LNCaP clone FGC (cell line): ENCODE results near the gene SMARCA4.

ENCODE experiments used
- DNase-seq: peaks from one replicate; pipeline ENCODE4 v3.0.0-alpha.2; 2011; ENCODE audit warnings: low read depth
- H3K4me3 ChIP-seq: 2 replicates; pipeline ENCODE4 v1.5.1; 2011; ENCODE audit warnings: mild to moderate bottlenecking, low read depth, low read length, control low read depth
- TF ChIP-seq, protein P1 (sequence below): IDR thresholded peaks from 2 replicates; pipeline ENCODE4 v1.5.1; 2012; ENCODE audit warnings: mild to moderate bottlenecking; ENCODE audit not compliant: control insufficient read depth, insufficient read depth; ENCODE audit errors: extremely low read depth

The SMARCA4 gene

DNA sequence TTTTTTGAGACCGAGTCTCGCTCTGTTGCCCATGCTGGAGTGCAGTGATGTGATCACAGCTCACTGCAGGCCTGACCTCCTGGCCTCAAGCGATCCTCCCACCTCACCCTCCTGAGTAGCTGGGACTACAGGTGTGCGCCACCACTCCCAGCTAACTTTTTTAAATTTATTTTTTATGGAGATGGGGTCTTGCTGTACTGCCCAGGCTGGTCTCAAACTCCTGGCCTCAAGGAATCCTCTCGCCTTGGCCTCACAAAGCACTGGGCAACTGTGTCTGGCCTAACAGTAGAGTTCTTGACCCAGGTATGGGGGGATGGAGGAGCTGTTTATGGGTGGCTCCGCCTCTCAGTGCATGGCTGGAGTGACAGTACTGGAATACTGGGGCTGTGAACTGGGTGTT is 59.6 kb downstream of the SMARCA4 start:
- DNase-seq: no peak
- TF ChIP-seq, protein P1, sequence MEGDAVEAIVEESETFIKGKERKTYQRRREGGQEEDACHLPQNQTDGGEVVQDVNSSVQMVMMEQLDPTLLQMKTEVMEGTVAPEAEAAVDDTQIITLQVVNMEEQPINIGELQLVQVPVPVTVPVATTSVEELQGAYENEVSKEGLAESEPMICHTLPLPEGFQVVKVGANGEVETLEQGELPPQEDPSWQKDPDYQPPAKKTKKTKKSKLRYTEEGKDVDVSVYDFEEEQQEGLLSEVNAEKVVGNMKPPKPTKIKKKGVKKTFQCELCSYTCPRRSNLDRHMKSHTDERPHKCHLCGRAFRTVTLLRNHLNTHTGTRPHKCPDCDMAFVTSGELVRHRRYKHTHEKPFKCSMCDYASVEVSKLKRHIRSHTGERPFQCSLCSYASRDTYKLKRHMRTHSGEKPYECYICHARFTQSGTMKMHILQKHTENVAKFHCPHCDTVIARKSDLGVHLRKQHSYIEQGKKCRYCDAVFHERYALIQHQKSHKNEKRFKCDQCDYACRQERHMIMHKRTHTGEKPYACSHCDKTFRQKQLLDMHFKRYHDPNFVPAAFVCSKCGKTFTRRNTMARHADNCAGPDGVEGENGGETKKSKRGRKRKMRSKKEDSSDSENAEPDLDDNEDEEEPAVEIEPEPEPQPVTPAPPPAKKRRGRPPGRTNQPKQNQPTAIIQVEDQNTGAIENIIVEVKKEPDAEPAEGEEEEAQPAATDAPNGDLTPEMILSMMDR: no peak
- H3K4me3 ChIP-seq: no peak overlapping the region

DNA sequence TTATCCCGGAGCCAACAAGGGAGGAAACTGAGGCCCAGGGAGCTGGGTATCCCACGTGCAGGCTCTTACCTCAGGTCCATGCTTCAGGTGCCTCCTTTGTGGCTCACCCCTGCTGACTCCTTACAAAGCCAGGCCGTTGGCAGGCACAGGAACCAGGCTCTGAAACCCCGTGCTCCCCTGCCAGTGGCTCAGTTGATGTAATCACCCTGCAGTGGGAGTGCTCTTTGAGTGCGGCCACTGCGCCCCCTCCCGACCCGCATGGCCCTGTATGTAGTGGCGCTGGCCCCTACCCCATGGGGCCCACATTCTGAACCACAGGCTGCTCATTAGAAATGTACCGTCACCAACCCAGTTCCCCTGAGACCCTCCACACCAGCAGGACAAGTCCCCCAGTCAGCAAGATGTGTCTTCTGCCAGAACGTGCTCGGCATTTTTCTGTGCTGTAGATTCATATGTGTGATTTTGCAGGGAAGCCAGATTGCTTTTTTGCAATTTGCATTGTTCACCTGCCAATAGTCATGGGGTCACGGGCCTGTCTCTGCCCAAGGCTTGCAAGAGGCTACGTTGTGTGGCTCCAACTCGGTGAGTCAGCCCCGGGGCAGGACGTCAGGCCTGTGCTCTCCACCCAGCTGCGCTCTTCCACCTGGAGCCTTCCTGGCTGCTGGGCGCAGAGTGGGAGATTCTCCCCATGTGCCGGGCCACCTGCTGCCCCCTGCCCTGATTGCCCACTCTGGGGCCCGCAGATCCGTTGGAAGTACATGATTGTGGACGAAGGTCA is 60.3 kb downstream of the SMARCA4 start:
- no peak overlapping the region for H3K4me3 ChIP-seq
- TF ChIP-seq, protein P1: no peak
- no peak for DNase-seq

DNA sequence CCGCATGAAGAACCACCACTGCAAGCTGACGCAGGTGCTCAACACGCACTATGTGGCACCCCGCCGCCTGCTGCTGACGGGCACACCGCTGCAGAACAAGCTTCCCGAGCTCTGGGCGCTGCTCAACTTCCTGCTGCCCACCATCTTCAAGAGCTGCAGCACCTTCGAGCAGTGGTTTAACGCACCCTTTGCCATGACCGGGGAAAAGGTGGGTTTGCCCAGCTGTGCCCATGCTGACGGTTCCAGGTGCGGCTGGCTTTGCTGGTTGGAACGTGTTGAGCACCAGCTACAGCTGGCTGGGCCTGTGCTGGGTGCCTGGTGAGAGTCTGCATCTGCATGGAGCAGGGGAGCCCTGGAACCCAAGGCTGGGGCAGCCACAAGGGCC is 60.9 kb downstream of the SMARCA4 start:
- TF ChIP-seq, protein P1: no peak
- no peak overlapping the region for H3K4me3 ChIP-seq
- no peak for DNase-seq

DNA sequence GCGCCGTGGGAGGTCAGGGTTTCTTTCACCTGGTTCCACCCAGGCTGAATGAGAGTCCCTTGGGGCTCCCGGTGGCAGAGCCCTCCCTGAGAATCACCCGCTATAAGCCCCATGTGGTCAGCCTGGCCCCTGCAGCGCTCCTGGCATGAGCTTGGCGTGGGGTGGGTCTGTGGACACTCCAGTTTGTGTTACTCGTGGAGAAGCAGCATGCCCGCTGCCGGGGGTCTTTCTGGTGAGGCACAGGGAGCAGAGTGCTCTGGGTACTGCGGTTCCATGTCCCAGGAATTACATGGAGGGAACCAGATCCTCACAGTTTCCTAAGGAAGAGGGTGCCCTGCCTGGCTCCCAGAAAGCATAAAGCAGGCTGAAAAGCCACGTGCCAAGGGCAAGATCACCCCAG is 62.2 kb downstream of the SMARCA4 start:
- TF ChIP-seq, protein P1: no peak
- DNase-seq: no peak
- H3K4me3 ChIP-seq: no peak overlapping the region

DNA sequence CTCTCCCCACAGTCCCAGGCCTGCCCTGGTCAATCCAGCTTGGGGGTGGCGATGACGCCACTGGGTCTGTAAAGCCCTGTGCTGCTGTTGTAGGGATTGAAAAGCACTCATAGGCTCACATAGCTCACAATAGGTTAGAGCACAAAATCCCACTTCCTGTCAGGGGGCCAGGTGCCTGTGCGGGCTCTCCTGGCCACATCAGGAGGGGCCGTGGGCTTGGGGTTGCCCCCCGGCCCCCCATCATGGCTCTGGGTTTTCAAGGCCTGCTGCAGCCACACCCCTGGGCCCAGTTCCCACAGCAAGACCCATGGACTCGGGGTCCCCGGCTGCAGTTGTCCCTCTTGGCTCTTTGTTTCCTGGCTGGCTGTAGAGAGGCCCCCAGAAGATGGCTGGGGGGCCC is 62.9 kb downstream of the SMARCA4 start:
- H3K4me3 ChIP-seq: no peak overlapping the region
- DNase-seq: no peak
- TF ChIP-seq, protein P1: no peak

DNA sequence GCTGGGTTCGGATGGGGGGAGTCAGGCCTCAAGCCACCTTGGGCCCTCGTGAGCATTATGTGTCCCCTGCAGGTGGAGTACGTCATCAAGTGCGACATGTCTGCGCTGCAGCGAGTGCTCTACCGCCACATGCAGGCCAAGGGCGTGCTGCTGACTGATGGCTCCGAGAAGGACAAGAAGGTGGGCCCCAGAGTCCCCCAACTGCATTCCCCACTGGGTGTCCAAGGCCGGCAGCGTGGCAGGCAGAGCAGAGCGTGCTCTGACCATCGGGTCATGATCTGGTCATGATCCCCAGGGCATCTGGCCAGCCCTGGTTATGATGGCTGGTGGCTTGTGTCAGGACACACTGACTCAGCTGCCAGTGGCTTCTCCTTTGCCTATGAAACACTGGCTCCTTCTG is 63.4 kb downstream of the SMARCA4 start:
- no peak for DNase-seq
- no peak overlapping the region for H3K4me3 ChIP-seq
- TF ChIP-seq, protein P1: no peak

DNA sequence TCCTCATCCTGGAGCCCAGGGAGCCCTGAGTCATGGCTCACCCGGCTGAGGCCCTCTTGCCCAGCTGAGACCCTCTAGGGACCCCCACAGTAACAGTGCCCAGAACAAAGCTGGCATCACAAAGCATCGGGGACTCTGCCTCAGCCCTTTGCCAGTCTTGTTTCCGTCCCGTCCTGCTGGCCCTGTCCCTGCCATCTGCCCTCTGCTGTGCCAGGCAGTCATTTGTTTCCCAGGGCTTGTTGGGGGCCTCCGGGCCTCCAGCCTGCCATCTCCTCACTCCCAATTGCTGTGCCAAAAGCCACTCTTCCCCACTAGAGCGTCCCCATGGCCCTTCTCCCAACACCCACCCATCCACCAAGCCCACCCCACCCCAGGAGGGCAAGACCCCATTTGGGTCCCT is 64.2 kb downstream of the SMARCA4 start:
- H3K4me3 ChIP-seq: no peak overlapping the region
- TF ChIP-seq, protein P1: no peak
- no peak for DNase-seq
